GM21717 (cell line): Measurements from ENCODE around the gene MRPS18B.

Source experiments
- ATAC-seq: cut with Tn5 transposase; IDR thresholded peaks from one replicate; pipeline ENCODE4 v1.9.1; 2021; ENCODE audit warnings: mild to moderate bottlenecking, moderate library complexity; ENCODE audit not compliant: unreplicated experiment

The MRPS18B gene

DNA sequence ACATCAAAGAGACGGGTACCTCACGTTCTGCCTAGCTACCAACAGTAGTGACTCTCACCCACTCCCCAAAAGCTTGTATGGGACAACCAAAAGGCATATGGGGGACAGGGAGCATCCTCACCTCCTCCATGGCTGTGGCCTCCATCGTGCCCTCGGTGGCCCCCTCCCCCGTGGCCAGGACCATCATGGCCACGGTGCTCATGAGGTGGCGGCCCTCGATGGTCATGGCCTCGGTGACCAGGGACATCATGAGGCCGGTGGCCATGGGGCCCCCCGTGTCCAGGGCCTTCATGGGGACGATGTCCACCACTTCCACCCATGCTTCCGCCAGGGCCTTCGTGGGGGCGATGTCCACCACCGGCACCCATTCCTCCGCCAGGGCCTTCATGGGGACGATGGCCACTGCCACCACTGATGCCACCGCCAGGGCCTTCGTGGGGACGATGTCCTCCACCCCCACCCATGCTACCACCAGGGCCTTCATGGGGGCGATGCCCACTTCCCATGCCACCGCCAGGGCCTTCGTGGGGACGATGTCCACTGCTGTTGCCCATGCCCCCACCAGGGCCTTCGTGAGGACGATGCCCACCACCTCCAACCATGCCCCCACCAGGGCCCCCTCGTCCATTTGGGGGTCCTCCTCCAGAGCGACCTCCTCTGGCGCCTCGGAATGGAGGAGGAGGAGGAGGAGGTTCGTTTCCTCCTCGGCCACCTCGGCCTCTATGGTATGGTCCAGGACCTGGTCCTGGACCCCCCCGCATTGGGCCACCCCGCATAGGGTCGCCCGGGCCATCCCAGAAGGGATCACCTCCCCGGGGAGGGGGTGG lies 15.6 kb upstream of the MRPS18B start:
- no peak for ATAC-seq

DNA sequence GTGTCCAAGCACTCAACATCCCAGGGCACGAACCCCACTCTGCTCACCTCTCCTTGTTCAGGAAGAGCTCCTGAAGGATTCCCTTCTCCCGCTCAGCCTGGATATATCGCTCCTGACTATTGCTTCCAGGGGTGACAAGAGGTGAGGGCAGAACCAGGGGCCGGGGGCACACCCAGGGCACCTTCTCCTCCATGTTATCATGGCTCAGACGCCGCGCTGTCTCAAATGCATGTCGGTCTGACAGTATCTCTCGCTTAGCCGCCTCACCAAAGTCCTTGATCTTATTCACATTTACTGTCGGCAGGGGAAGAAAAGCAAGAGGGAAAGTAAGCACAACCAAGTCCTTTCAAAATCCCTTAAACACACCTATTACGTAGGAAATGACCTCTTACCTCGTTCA lies 13.7 kb upstream of the MRPS18B start:
- no peak for ATAC-seq

DNA sequence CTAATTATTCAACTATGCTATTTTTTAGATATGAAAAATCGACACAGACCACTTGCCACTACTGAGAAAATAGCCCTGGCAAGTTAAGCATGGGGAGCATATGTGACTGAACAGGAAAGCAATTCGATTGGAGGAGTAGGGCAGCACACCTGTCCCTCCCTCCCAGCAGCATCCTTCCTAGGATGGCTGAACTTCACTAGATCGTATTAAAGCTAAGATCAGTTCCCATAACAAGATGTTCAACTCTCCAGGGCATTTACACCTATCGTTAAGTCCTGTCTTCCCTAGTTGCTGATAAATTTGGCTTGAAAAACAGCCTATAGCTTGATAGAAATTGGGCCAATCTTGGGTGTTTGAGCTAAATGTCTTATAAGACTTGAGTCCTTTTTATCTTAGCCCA lies 7.6 kb upstream of the MRPS18B start:
- no peak for ATAC-seq

DNA sequence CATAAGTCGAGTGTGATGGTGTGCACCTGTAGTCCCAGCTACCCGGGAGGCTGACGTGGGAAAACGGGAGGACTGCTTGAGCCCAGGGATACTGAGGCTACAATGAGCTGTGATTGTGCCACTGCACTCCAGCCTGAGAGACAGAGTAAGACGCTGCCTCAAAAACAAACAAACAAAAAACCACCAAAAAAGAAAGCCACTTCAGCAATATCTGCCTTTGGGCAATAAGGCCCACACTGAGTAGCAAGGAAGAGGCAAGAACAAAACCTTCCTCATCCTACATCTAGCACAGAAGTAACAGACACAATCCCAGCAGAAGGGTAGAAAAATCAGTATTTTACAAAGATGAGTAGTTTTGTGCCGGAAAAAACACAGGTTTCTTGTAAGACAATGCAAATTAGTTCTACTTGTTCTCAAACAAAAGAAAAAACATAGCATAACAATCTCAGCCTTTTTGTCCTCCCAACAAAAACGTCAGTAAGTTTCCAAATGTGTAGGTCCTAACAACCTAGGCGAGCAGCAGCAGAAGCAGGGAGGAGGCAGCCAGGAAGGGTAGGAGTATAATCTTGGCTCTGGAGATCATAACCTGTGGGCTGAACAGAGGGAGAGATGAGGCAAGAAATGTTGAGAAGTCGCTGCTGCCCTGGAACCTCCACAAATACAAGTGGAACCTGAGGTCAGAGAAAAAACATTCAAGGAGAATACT lies 6.3 kb upstream of the MRPS18B start:
- ATAC-seq = no peak

DNA sequence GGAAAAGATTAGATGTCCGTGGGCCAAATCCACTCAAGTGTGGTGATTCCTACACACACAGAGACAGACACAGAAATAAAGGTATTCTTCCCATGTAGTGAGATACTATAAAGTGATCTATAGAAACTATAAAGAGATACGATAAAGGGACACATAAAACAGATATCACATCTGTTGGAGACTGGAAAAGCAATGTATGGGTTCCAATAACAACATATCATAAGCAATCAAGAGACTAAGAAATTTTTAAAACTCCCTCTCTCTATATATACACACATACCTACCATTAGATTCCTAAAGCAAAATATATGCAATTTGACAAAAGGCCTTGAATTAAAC lies 5.8 kb upstream of the MRPS18B start:
- ATAC-seq = no peak

DNA sequence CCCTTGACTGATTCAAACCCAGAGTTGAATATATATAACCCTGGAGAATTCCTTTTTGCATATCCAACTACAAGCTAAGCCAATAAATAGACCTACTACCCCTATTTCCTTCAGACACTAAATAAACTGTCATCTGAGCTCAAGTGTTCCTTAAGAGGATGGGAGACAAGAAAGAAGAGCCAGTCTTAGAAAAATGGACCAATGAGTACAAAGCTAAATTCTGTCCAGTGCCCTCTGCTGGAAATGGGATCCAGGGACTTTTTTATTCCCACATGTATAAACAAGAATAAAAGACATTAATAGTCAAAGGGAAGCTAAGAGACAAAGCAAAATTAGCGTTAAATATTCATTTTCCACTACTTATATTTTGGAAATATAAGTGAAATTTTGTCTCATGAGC lies 5.4 kb upstream of the MRPS18B start:
- ATAC-seq = no peak

DNA sequence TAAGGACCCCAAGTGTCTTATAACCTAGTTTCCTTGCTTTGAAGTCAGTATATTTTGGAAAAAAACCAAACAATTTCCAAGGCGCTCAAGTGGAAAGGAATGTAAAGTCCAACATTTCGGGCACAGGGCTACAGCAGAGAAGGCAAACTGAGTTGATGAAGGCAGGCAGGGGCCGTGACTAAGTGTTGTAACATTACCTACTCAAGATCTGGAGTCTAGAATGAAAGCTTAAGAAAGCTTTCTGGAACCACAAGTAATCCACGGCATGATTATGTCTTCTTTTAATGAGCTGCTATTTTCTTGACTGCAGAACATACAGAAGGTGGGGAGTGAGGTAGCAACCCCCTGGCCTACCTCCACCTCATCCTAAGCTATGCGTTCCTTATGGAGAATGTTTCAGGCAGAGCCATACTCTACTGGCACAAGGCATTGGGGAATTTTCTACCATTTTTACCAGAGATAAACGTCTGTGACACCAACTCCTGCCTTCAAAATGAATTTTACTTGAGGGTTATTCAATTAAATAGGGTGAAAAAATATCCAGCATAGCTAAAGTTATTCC lies 4.9 kb upstream of the MRPS18B start:
- no peak for ATAC-seq

DNA sequence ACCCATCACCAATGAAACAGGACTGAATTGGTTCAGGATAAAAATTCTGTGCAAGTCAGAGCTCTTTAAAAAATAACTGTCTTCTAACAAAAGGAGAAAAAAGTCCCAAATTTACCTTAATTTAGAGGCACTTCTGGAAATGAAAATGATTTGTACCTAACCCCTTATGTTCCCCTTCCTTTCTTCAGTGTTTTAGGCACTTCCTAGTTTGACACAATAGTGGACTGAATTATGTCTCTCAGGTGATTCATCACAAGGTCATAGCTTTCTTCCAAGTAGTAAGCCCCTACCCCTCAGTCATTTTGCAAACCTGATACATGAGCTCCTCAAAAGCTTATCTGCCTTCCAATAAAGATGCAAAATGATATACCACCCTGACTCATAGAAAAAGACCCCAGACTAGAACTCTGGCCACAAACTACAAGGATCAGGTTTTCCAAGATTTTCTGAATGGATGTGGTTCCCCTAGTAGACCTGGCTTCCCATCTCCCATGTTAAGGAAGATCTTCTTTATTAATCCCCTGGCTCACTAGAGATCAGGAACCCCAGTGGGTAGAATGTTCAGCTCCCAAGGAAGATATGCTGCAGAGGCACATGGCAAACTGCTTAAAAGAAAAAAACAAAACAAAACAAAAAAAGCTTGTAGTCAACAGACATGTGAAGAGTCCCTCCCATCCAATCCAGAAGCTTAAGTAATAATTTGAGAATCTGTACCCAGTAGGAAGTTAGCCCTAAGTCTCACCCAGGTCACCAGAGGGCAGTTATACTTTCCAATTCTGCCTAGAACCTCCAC lies 4.2 kb upstream of the MRPS18B start:
- no peak for ATAC-seq

DNA sequence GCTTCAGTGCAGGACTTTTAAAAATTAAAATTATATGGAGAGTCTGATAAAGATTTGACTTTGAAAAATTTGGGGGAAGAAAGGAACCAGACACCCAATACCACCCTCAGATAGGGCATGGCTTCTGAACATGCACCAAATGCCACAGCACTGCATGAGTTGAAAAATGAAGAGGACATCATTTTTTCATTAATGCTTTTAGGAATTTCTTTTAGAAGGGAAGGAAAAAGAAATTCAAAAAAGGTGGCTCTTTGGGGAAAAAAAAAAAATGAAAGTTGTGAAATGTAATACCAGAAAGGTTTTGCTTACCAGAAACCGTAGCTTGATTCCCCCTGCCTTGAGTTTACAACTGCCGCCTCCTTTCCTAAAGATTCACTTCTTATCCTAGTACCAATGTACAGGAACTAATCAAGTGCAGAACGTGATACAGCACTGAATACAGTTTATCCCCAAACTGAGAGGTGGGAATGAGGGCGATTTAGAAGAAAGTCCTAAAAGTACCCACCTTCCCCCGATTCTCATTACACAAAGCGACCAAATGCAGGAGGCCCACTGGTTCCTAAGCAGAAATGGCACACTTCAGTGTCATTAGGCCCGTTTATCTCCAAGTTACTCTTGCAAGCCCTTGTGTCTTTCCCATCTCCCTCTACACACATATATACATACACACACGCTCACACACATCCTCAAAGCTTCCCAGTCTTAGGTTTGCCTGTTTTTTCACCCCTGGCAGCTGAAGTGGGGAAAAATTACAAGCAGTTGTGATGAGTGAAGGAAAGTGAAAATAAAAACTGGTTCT lies 3.4 kb upstream of the MRPS18B start:
- ATAC-seq = no peak

DNA sequence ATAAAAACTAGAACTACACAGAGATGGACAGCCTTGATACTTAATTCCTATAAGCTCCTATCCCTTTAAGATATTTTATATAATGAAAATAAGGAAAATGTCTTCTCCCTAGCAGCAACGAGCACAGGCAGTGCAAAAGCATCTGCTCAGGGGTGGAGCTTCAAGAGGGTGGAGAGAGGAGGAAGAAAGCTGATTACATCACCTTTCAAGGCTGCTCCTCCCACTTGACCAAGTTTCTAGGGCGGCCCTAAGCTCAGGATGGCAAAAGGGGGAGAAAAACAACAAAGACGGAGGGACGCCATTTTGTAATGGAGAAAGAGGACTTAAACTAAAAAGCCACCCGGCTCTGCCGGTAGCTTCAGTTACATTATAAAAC lies 2.8 kb upstream of the MRPS18B start:
- peak; percentile 34 for ATAC-seq

DNA sequence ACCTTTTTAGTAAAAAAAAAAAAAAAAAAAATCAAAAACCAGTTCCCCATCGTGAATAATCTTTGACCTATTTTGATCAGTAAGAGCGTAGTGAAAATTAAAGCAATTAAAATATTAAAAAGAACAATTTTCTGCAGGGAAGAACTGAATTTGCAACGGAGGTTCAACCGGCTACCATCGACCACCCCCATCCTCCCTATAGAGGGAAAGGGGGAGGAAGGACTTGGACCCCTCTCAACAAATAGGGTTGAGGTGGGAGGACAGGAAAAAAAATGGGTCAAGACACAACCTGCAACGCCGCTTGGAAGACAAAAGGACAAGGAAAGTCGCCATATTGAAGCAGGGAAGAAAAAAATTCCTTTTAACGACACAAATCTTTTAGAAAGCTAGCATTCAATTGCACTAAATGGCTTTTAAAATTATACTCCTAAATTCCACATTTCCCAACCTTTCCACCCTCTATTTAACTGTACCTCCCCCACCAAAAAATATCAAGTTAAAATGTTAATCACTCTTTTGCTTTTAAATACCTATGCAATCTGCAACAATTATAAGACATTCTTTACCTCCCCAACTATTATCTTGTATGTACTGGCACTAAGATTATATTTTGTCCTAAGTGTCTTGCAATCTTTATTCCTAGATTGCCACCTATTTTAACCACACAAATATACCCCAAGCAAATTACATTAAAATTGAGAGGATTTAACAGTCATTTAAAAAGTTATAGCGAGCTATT lies 2.3 kb upstream of the MRPS18B start:
- no peak for ATAC-seq

DNA sequence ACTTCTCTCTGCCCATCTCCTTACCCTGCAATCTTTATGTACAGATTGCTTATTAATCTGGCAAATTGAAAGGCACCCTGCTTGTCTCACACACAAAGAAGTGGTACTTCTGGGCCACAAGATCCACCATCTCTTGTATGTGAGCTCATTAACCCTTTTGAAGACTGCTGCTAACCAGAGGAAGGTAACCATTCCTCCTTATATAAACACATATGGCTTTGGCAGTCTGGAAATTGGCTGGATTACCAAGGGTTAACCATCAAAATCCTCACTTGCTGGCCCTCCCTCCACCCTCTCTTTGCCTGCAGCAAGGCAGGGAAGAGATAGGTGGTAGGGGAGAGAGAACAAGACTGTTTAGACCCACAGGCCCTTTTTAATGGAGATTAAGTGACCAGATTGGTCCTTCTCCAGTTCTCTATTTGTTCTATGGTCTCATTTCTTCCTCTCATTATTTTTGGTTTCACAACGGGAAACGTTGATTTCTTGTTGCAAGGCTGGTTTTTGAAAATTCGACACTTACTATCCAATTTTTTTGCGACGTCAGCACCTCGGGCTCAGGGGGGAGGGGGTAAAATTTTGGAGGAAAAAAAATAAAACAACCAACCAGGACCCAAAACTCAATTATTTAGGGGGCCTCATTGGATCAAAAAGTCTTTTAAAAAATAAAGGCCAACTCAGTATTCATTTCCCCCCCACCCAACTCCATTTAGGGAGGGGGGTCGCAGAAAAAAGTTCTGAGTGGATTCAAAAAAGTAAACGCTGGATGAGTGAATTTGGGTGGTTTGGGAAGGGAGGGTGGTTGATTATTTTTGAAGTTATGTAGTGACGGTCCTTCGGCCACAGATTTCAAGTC lies 1.5 kb upstream of the MRPS18B start:
- no peak for ATAC-seq

DNA sequence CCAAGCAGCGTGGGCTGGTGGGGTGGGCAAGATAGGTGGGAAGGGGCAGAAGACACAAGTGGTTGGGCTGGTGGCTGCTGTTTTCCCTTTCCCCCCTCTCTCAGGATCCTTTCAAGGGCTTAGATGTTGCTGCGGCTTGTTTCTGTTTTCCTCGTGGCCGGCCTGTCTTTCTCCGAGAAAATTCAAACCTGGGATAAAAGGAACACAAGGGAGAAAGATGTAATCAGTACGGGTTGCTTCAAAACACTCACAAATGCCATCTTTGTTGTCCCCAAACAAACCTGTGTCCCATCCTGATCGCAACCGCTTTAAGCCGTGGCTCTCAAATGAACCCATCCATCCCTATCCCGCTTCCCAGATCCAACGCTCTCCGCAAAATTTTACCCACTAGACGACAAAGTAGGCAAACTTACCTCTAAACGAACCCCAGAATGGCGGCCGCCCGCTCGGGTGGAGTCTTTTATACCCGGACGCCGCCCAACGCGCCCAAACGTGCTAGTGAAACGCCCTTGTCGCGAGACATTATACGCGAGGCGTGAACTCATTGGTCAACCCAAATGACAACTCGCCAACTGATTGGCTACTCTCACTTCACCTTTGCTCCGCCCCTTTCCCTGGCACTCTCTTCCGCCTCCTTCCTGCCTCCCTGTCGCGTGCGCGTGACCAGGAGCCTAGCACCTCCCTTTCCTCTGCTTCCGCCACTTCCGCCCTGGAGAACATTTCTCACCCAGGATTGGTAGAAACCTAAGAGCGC lies 652 bp upstream of the MRPS18B start, which contains the start of gene PPP1R10:
TSS of gene PPP1R10 (minus strand) at position 433 of the 754 bp plus-strand sequence. CDS start 7,299 bp downstream, outside the sequence.
- peak; percentile 75 for ATAC-seq

DNA sequence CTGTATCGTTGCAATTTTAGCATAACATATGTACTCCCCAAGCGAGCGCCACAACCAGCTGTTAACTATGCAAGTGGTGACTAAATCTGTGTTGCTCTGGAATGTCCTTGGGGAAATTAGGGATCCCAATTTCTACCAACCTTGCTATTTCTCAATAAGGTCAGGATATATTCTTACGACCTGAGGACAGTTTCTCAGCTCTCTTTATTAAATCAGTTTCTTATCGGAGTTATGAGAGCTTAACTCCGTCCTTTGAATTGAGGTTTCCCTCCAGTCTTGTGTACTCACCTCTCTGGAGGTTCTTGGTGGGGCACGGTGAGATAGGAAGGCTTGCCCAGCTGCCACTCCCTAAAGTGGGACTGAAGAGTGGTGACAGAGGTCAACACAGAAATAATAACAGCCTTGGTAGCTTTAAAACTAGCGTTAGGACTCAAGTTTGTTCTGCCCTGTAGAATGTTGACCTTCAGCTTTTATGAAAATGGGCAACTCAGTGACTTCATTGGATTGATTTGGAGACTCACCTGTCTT lies 694 bp downstream of the MRPS18B start:
- ATAC-seq = no peak

DNA sequence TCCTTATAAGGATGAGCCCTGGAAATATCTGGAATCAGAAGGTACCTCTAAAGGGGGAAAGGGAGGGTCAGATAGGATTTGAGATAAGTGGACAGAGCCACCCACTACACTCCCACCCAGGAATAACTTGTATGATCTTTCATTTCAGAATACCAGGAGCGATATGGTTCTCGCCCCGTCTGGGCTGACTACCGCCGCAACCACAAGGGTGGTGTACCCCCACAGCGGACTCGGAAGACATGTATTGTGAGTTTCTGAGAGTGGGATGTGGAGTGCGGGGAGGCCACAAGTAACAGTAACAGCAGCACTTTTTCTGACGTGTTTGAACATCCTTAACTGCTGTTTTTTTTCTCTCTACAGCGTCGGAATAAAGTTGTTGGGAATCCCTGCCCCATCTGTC lies 1.9 kb downstream of the MRPS18B start:
- ATAC-seq = no peak

DNA sequence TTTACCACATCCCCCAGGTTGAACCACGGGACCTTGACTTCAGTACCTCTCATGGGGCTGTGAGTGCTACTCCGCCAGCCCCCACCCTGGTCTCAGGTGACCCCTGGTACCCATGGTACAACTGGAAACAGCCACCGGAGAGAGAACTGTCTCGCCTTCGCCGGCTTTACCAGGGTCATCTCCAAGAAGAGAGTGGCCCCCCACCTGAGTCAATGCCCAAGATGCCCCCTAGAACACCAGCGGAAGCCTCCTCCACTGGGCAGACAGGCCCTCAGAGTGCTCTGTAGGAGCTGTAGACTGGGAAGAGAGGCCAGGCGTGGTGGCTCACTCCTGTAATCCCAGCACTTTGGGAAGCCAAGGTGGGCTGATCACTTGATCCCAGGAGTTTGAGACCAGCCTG lies 7.9 kb downstream of the MRPS18B start:
- no peak for ATAC-seq

DNA sequence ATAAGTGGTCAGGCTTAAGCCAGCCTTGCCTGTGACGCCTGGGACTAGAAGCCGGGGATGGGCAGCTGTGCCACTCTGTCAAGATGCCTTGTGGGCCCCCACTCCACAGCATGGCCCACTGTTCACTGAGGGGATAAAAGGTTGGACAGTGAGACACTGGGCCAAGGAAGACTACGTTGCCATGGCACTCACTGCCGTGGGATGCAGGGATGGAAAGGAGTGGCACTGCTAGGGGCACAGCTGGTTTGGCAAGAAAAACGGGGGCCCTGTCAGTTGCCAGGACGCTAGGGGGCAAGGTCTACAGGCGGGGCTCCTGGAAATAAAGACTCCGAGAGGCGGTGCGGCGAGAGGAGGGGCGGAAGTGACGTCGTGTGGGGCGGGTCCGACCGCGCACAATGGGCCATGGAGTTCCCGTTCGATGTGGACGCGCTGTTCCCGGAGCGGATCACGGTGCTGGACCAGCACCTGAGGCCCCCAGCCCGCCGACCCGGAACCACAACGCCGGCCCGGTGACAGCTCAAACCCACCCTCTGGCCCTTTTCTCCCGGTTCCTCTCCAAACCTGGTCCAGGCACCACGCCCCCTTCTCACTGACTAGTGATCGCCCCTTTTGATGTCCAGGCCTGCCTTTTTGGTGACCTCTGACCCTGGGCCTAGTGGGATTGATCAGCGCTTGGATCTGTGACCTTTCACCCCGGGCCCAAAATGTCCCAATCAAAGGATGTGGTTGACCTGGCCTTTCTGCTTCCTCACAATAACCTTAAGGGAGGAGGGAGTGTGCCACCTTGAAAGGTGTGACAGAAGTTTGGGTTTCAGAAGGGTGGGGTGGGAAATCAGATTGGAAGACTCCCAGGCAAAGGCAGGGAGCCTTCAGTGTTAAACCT lies 9.1 kb downstream of the MRPS18B start, which contains the start of gene ATAT1:
TSS of gene ATAT1 (plus strand) at position 391 of the 883 bp plus-strand sequence.
- ATAC-seq = peak; percentile 75
